NAMALWA (cell line): ENCODE results near the gene SLAIN2.
"Not testable (repeated sequence)": the region's sequence is repeated elsewhere in the genome, so short reads cannot be mapped to it uniquely, and the experiment has no call there.

Experiments
- DNase-seq: peaks from one replicate; pipeline ENCODE4 v3.0.0-alpha.2; 2015; ENCODE audit warnings: low spot score

SLAIN2 gene

DNA sequence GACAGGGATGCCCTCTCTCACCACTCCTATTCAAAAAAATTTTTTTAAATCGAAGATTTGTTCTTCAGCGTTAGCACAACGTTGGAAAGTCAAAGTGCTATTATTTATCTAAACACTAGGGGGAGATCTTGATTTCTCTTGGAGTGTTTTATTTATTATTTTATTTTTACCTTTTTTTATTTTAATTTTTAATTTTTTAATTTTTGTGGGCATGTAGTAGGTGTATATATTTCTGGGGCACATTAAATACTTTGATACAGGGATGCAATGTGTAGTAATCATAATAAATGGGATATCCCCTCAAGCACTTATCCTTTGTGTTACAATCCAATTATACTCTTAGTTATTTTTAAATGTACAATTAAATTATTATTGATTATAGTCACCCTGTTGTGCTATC, 104.4 kb downstream of the SLAIN2 start:
- peak; percentile 47 for DNase-seq

DNA sequence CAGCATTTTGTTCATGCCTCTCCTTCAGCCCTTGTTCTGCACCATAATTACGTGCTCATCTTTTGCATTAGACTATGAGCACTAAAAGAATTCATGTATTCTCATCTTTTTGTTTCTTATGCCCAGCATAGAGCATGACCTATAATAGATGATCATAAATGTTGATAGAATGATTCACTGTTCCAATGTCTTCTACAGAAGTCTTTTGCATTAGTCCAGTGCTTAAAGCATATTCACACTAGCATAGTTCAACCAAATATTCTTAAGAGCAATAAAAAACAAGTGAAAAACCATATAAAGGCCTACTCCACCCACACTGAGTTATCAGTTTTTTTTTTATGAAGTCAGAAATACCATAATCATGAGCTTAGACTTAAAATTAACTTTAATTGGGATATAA, 105.3 kb downstream of the SLAIN2 start:
- DNase-seq, result no peak

DNA sequence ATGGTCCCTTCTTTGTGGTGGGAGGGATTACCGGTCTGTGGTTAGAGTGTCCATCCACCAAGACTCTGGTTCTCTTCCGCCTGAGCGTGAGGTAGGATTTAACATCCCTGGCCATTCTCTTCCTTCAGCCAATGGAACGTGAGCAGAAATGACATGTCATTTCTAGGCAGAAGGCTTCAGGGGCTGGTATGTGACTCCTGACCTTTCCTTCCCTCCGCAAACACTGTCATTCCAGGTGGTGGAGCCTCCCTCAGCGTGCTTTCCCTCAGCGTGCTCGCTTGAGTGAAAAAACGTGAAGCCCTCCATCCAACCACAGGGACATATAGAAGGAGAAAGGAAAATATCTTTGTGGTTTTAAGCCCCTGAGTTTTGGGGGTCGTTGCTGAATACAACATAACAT, 107.8 kb downstream of the SLAIN2 start:
- DNase-seq, result no peak

DNA sequence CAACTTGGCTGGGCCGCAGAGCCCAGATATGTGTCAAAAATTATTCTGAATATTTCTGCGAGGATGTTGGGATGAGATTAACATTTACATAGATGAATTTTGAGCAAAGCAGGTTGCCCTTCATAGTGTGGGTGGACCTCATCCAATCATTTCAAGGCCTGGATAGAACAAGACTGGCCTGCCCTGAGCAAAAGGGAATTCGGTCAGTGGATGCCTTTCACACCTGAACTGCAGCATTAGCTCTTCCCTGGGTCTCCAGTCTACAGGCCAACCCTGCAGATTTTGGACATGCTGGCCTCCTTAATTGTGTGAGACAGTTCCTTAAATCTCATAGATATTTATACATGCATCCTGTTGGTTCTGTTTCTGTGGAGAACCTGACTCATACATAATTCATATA, 109.4 kb downstream of the SLAIN2 start:
- no peak for DNase-seq

DNA sequence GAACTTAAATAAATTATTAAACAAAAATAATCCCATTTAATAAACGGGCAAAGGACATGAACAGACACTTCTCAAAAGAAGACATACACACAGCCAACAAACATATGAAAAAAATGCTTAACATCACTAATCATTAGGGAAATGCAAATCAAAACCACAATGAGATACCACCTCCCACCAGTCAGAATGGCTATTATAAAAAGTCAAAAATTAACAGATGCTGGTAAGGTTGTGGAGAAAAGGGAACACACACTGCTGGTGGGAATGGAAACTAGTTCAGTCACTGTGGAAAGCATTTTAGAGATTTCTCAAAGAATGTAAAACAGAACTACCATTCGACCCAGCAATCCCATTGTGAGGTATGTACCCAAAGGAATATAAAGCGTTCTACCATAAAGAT, 110.3 kb downstream of the SLAIN2 start:
- not testable (repeated sequence) for DNase-seq

DNA sequence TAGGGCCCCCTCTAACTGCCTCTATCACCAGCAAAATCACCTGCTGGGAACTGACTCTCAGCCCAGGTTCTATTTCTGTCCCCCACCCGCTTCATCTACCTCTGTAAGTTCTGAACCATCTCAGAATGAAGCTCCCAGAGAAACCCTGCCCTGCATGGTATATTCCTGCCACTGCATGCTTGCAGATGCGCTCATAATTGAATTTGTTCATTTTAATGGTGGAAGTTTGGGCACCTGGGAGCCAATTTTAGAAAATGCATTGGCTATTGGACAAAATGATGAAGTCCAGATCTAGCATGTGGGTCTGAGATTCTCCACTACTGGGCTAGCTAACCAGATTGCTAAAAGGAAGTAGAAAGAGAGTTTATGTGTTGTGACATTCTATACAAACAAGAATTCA, 113.3 kb downstream of the SLAIN2 start:
- no peak for DNase-seq

DNA sequence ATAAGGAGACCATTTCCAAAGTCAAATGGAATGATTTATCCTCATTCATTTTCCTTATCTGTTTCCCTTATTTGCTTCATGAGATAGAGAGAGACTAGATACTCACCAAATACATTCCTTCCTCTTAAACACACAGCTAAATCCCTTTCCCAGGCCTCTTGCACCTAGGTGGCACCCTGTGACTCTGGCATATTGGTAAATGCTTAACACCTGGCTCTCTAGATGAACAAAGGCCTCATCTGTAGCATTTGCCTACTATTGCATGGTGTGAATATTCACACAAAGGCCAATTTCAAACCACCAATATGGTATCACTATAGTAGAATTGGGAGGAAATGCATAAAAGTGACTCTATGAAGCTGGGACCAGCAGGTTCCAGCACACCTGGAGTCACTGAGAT, 119.7 kb downstream of the SLAIN2 start:
- DNase-seq, result no peak

DNA sequence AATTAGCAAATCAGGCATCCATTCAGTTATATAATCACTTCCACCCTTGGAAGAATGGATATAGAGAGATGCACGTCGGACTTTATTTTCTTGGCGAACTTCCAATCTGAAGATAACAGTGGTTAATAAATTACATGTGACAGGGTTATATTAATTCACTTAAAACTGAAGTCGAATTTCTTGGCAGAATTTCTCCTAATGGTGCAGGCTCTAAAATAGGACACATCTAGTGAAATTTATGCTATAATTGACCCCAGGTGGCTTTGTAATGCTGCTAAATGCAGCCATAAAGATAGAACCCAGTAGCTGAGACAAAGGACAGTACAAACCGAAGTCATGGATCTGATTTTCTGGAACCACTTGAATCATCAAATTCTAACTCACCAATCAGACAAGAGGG, 121.0 kb downstream of the SLAIN2 start:
- DNase-seq, result no peak

DNA sequence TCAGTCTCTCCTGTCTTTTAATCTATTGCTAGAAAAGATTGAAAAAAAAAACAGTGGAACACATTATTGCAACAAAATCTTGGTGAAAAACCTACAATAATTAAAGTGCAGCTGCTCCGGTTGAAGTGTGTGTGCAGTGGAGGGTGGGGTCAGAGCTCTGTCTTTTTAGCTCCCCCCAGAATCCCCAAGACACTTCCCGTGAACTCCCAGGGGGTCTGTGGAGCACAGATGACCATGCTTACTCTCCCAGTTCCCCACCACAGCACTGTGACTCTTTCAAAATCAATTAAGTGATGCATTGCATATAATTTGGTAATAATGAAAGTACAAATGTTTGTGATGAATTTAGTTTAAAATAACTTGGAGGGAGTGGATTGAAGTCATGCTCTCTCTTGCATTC, 126.1 kb downstream of the SLAIN2 start:
- no peak for DNase-seq

DNA sequence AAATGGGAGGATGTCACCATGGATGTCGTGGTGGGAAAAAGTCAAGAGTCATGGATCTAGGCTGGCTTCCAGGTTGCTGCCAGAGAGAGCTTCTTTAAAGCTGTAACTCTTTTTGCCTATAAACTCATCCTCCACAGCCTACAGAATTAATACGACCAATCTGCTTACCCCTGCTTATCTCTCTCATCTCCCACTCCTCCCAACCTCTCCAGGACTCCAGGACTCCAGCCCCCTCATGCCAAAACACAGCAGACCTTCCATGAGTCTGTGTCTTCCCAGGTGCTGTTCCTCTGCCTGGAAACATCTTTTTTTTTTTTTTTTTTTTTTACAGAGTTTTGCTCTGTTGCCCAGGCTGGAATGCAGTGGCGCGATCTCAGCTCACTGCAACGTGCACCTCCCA, 126.6 kb downstream of the SLAIN2 start:
- no peak for DNase-seq

DNA sequence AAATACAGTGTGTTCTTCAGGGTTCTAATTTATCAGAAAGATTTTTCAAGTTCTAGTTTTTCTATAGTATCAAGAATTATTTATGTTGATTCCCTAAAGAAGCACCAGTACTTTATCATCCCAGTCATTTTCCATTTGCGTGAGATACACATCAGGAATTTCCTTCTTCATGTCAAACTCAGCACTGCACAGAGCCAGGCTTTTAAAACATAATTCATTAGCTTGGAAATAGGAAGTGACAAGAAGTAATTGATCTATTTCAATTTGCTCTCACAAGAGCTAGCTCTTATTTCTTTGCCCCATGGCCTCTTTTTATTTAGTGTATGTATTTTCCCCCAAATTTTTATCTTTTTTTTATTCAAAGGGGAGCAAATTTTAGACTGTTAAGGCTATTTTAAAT, 128.8 kb downstream of the SLAIN2 start:
- no peak for DNase-seq

DNA sequence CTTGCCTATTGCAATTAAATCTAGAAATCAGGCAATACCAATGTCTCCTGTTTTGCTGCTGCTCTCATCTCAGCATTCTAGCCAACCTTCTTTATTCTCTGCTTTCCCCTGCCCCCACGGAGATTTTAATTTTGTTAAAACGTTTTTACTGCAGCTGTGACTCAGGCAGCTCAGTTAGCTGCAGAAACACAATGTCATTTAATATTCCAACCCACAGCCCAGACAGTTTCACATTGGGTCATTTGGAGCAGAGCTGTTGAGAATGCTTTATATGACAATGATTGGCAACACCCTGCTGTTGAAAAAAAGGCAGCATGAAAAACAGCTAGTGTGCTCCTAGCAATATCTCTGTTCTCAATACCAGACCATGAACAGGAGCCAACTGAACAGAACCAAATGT, 129.2 kb downstream of the SLAIN2 start:
- no peak for DNase-seq

DNA sequence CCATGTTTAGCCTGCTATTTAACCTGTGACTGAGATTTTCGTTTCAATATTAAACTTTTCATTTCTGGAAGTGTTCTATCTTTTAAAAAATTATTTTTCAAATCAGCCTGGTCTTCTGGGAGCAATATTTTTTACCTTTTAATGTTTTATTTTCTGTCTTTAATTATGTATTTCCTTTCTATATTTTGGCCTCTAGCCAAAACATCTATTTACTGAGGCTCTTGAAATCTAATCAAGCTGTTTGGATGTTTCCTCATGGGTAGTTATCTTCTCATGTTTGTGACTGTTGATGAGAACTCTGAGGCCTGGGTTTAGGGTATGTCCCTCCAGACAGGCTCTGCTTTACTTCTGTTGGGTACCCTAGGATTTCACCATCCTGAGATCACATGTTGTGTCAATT, 131.5 kb downstream of the SLAIN2 start:
- no peak for DNase-seq

DNA sequence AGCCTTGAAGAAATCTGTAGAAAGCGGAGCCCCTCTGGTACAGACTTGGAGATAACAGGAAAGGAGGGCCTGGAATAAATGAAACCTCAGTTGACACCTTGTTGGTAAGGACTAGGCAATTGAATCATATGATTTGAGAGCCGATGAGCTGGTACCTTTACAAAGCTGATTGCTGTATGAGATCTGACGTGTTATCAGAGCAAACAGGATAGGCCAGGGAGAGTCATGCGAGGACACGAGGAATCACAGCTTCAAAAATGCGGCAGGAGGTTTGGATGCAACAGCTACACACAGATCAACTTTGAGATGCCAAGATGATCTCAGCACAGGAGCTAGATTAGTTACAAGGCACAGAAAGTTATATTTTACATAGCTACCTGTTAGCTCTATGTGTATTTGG, 134.4 kb downstream of the SLAIN2 start:
- no peak for DNase-seq
